IPS-11a (cell line): ENCODE results near the gene RAB6B.

ENCODE experiments used
- H3K4me3 ChIP-seq: one replicate; pipeline ENCODE4 v1.5.1; 2013; ENCODE audit warnings: low read depth, low read length, control low read depth

Gene RAB6B

DNA sequence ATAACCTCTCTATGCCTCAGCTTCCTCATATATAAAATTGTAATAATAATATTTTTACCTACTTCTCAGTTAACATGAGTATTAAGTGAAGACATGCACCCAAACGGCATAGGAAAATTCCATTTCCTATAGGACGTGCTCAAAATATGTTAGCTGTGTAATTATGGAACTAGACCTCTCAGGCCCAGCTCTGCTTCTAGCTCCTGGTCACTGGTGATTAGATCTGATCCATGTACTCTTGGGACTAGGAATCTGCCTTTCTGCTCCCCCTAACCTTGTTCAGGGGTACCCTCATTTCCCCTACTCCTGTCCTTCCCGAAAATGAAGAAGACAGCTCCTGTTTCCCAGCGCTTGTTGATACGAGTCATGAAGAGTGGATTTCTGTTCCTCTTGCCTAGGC lies 119.8 kb downstream of the RAB6B start:
- H3K4me3 ChIP-seq = no peak overlapping the region

DNA sequence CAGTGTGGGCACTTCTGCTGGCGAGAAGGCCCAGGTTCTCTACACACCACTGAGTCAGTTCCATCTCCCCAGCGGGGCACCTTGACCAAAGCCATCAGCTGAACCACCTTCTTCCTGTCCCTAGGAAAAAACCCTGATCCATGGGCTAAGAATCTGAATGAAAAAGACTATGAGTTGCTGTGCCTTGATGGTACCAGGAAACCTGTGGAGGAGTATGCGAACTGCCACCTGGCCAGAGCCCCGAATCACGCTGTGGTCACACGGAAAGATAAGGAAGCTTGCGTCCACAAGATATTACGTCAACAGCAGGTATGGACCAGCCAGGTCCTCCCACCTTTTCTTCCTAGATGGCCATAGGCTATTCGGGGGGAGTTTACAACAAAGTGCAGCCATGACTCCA lies 120.4 kb downstream of the RAB6B start:
- H3K4me3 ChIP-seq = no peak overlapping the region
